ENCODE data around the gene MPPED2.

DNA sequence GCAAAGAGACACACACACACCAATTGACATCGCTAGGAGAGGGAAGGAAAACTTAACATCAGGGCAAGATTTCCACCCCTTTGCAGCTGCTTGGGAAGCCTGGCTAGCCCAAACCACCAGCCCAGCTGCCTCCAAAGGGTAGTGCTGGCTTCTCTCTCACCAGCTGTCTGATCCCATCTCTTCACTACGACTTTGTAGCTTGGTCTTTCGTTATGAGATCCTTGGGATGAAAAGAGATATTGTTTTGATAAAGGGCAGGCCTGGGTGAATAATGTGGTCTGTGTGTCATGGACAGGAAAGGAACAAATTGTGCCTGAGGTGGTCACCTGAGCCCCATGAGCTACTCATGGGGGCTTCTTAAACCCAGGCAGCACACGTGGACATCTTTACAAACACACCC, 161.3 kb downstream of the MPPED2 start:
- TF ChIP-seq CTCF (IDR thresholded peaks at IDR 0.05) (no peak), POLR2AphosphoS5 (IDR thresholded peaks at IDR 0.05) (no peak), EP300 (IDR thresholded peaks at IDR 0.05) (no peak)
